Thymus (tissue), 11 donors: ENCODE data around the gene MYD88. TPM values are rescaled to one million over a fixed set of nuclear protein-coding genes. Genes with fewer than 3 reads are reported as not detected.

ENCODE experiments used
- DNase-seq, 9 donors: peaks; one replicate each; pipeline ENCODE4 v3.0.0-alpha.2; 2013; ENCODE audit warnings: low spot score in 9 of 9, low read depth in 6 of 9, missing footprints in 1 of 9
- H3K27ac ChIP-seq, 2 donors: one replicate each; pipeline ENCODE4 v1.5.1; 2013; ENCODE audit warnings: control low read depth in 1 of 2, low read depth in 1 of 2, low read length in 1 of 2, mild to moderate bottlenecking in 1 of 2, moderate library complexity in 1 of 2
- H3K27me3 ChIP-seq, 2 donors: one replicate each; pipeline ENCODE4 v1.5.1; 2013; ENCODE audit warnings: low read length in 1 of 2; ENCODE audit not compliant: control insufficient read depth in 2 of 2, insufficient read depth in 1 of 2
- H3K36me3 ChIP-seq, 2 donors: one replicate each; pipeline ENCODE4 v1.5.1; 2013; ENCODE audit warnings: low read length in 1 of 2, mild to moderate bottlenecking in 1 of 2, moderate library complexity in 1 of 2; ENCODE audit not compliant: control insufficient read depth in 2 of 2, insufficient read depth in 2 of 2
- H3K4me1 ChIP-seq, 2 donors: one replicate each; pipeline ENCODE4 v1.5.1; 2013; ENCODE audit warnings: low read length in 2 of 2; ENCODE audit not compliant: control insufficient read depth in 2 of 2, insufficient read depth in 2 of 2
- H3K4me3 ChIP-seq, 2 donors: one replicate each; pipeline ENCODE4 v1.5.1; 2013; ENCODE audit warnings: low read length in 2 of 2, control low read depth in 1 of 2, mild to moderate bottlenecking in 1 of 2
- H3K9me3 ChIP-seq, 2 donors: one replicate each; pipeline ENCODE4 v1.5.1; 2013; ENCODE audit warnings: low read length in 1 of 2, mild to moderate bottlenecking in 1 of 2; ENCODE audit not compliant: control insufficient read depth in 2 of 2, insufficient read depth in 1 of 2
- WGBS: extraction: QIAGEN DNeasy Blood & Tissue Kit; methylation state at CpG from one replicate; pipeline ENCODE4 v1.1.7; 2013; 5-methylcytosine and 5-hydroxymethylcytosine counted together
- polyA plus RNA-seq: library from polyadenylated mRNA; stranded (reverse); fragments of 200-250 nt; gene quantifications from one replicate; pipeline ENCODE4 v1.2.3, GENCODE V29; 2013
- total RNA-seq: library from RNA; stranded (reverse); fragments of 120-200 nt; gene quantifications from one replicate; pipeline ENCODE4 v1.2.4, GENCODE V29; 2013
- donor health status: healthy.

The MYD88 gene
- total and polyA plus RNA-seq, 2 donors: 15.1 to 54.3 TPM

- H3K9me3 ChIP-seq: no peaks in the 10 kb centered on the region
- H3K4me1 ChIP-seq: peaks cover 16 to 17% of the 10 kb centered on the region in 2 donors
- whole genome bisulfite sequencing: 65% methylated on average over 2 of the region's 2 CpGs
Observed at GRCh38 chr3:38177181-38177580, 38.7 kb downstream of the MYD88 start.

DNA sequence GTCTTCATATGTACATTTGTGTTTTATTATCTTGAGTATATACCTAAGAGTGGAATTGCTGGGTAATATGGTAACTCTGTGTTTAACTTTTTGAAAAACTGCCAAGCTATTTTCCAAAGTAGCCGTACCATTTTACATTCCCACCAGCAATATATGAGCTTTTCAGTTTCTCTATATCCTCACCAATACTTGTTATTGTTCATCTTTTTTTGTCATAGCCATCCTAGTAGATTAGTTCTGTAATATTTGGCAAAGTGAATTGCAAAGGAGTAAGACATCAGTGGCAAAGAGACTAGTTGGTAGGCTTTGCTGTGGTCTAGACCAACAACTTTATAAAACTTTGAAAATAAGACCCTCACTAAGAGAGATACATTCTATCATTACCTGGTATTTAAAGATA is 48.3 kb downstream of the MYD88 start:
- Histone ChIP-seq H3K9me3 (peaks cover 0 to 2% of the 10 kb centered on the region in 2 donors), H3K27me3 (no peaks in the 10 kb centered on the region), H3K36me3 (peaks cover 0 to 31% of the 10 kb centered on the region in 2 donors), H3K4me1 (no peaks in the 10 kb centered on the region), H3K4me3 (no peak overlapping the region), H3K27ac (no peak overlapping the region)
- DNase-seq: no peak
- 100% methylated on average over 1 of the region's 1 CpG for WGBS

More at GRCh38 chr3:38177181-38177580, 38.7 kb downstream of the MYD88 start:
- no peaks in the 10 kb centered on the region for H3K27me3 ChIP-seq
- no peak for DNase-seq
- H3K4me3 ChIP-seq: no peak overlapping the region
- H3K27ac ChIP-seq: peak overlapping the region in 1 of 2 donors; percentile 18
- H3K36me3 ChIP-seq: peaks cover 3 to 7% of the 10 kb centered on the region in 2 donors

DNA sequence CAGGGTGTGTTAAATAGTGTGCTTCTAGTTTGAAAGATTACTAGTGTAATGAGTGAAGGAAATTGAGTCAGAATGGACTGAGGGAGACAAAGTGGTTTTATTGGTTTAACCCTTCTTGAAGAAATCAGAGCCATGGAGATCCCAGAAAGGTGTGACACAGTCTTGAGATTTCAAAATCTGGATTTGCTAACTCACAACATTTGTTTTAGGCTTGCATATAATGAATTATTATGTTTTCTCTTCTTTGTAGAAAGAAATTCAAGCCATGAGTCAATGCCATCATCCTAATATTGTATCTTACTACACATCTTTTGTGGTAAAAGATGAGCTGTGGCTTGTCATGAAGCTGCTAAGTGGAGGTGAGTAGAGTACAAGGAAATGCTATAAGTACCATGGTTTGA is 52.0 kb downstream of the MYD88 start:
- Histone ChIP-seq H3K27ac (no peak overlapping the region), H3K9me3 (peaks cover 0 to 2% of the 10 kb centered on the region in 2 donors), H3K4me3 (no peak overlapping the region), H3K4me1 (no peaks in the 10 kb centered on the region), H3K36me3 (peaks cover 0 to 36% of the 10 kb centered on the region in 2 donors), H3K27me3 (no peaks in the 10 kb centered on the region)
- no peak for DNase-seq

Other genes with a start within 250 kb of the MYD88 start
- gene VILL, start 147.9 kb upstream of the MYD88 start, total RNA-seq: 13.0 TPM
- 24.5 TPM for gene VILL, start 147.9 kb upstream of the MYD88 start, polyA plus RNA-seq
- gene PLCD1, start 109.0 kb upstream of the MYD88 start, total RNA-seq: 16.3 TPM
- gene PLCD1, start 109.0 kb upstream of the MYD88 start, polyA plus RNA-seq: 23.8 TPM
- 0.09 TPM for gene DLEC1, start 99.5 kb upstream of the MYD88 start, total RNA-seq
- gene DLEC1, start 99.5 kb upstream of the MYD88 start, polyA plus RNA-seq: 0.52 TPM
- gene ACAA1, start 1.5 kb upstream of the MYD88 start, total RNA-seq: 33.3 TPM
- 75.2 TPM for gene ACAA1, start 1.5 kb upstream of the MYD88 start, polyA plus RNA-seq
- 33.0 TPM for gene OXSR1, start 26.9 kb downstream of the MYD88 start, total RNA-seq
- 23.0 TPM for gene OXSR1, start 26.9 kb downstream of the MYD88 start, polyA plus RNA-seq
- 0.09 TPM for gene SLC22A13, start 127.2 kb downstream of the MYD88 start, total RNA-seq
- 0.07 TPM for gene SLC22A13, start 127.2 kb downstream of the MYD88 start, polyA plus RNA-seq
- 0.05 TPM for gene SLC22A14, start 143.6 kb downstream of the MYD88 start, total RNA-seq
- 0.21 TPM for gene SLC22A14, start 143.6 kb downstream of the MYD88 start, polyA plus RNA-seq
- gene XYLB, start 208.1 kb downstream of the MYD88 start, total RNA-seq: 2.2 TPM
- 0.43 TPM for gene XYLB, start 208.1 kb downstream of the MYD88 start, polyA plus RNA-seq